H1 (cell line): ENCODE results near the gene PFKFB3. TPM values are rescaled to one million over a fixed set of nuclear protein-coding genes. Genes with fewer than 3 reads are reported as not detected.

Experiments used
- CTCF ChIA-PET: fragments of 300-600 bp; sonication (Branson Sonifier 250); formaldehyde crosslinking; loops from one replicate; lab custom pipeline; 2021; ENCODE audit not compliant: partially characterized antibody; lab: Charles Lee
- POLR2A ChIA-PET: fragments of 300-600 bp; sonication (Branson Sonifier 250); formaldehyde crosslinking; loops from one replicate; lab custom pipeline; 2021; ENCODE audit warnings: inconsistent platforms; ENCODE audit not compliant: partially characterized antibody; lab: Charles Lee
- DNase-seq, 2 experiments: peaks; one replicate each; pipeline versions ENCODE4 v3.0.0 to v3.0.0-alpha.2; 2010 to 2022; ENCODE audit warnings: low spot score in 2 of 2, low read depth in 1 of 2, mixed read lengths in 1 of 2
- FAIRE-seq: peaks from 2 replicates; lab custom pipeline; 2011; peaks lifted over from hg19 to GRCh38; lab: Jason Lieb, UNC
- H2AFZ ChIP-seq: 2 replicates; pipeline ENCODE4 v1.8.1; 2012; ENCODE audit warnings: low read length, inconsistent platforms
- H2AK5ac ChIP-seq: 2 replicates; pipeline ENCODE4 v1.6.1; 2013; ENCODE audit warnings: low read depth, low read length
- H2BK120ac ChIP-seq: replicated peaks from 2 replicates; pipeline ENCODE3; 2013; ENCODE audit warnings: low read depth, low read length, inconsistent platforms
- H2BK12ac ChIP-seq: 2 replicates; pipeline ENCODE4 v1.6.1; 2013; ENCODE audit warnings: low read depth, low read length
- H2BK15ac ChIP-seq: 2 replicates; pipeline ENCODE4 v1.6.1; 2013; ENCODE audit warnings: low read length
- H2BK20ac ChIP-seq: 2 replicates; pipeline ENCODE4 v1.6.1; 2013; ENCODE audit warnings: low read length
- H2BK5ac ChIP-seq: 2 replicates; pipeline ENCODE4 v1.6.1; 2013; ENCODE audit warnings: low read depth, low read length
- H3K14ac ChIP-seq: 2 replicates; pipeline ENCODE4 v1.6.1; 2013; ENCODE audit warnings: inconsistent platforms; ENCODE audit not compliant: insufficient read length
- H3K18ac ChIP-seq: 2 replicates; pipeline ENCODE4 v1.6.1; 2013; ENCODE audit warnings: low read length; ENCODE audit errors: extremely low read depth
- H3K23ac ChIP-seq: 2 replicates; pipeline ENCODE4 v1.6.1; 2013; ENCODE audit warnings: inconsistent platforms; ENCODE audit not compliant: insufficient read length
- H3K23me2 ChIP-seq: 2 replicates; pipeline ENCODE4 v1.6.1; 2013; ENCODE audit warnings: low read depth, low read length
- H3K27ac ChIP-seq: 2 replicates; pipeline ENCODE4 v1.6.1; 2011; ENCODE audit warnings: low read depth, low read length, inconsistent platforms
- H3K27me3 ChIP-seq, 4 experiments: replicated peaks in 1 of 4; 1 replicate in 1 of 4; 2 replicates in 3 of 4; pipeline versions ENCODE4 v1.6.1 to v1.8.1; 2011 to 2013; ENCODE audit warnings: low read length in 3 of 4, mild to moderate bottlenecking in 3 of 4, inconsistent platforms in 2 of 4, mixed read lengths in 2 of 4, moderate library complexity in 1 of 4; ENCODE audit not compliant: control insufficient read depth in 3 of 4, insufficient read depth in 3 of 4; ENCODE audit errors: extremely low read depth in 1 of 4
- H3K36me3 ChIP-seq, 4 experiments: 2 replicates each; pipeline versions ENCODE4 v1.6.1 to v1.8.1; 2011 to 2013; ENCODE audit warnings: mild to moderate bottlenecking in 4 of 4, low read length in 3 of 4, moderate library complexity in 2 of 4, control low read depth in 1 of 4, inconsistent platforms in 1 of 4; ENCODE audit not compliant: insufficient read depth in 4 of 4, control insufficient read depth in 2 of 4
- H3K4ac ChIP-seq: replicated peaks from 2 replicates; pipeline ENCODE3; 2013; ENCODE audit warnings: low read length, low read depth, mixed read lengths, inconsistent platforms; ENCODE audit not compliant: insufficient read length
- H3K4me1 ChIP-seq, 4 experiments: replicated peaks in 1 of 4; 1 replicate in 1 of 4; 2 replicates in 3 of 4; pipeline versions ENCODE4 v1.6.1 to v1.8.1; 2011 to 2013; ENCODE audit warnings: low read length in 3 of 4, inconsistent platforms in 2 of 4, mixed read lengths in 1 of 4; ENCODE audit not compliant: insufficient read depth in 4 of 4, control insufficient read depth in 3 of 4
- H3K4me2 ChIP-seq, 2 experiments: 2 replicates each; pipeline versions ENCODE4 v1.6.1 to v1.8.1; 2011 to 2013; ENCODE audit warnings: low read depth in 2 of 2, low read length in 2 of 2, control low read depth in 1 of 2, inconsistent platforms in 1 of 2, mild to moderate bottlenecking in 1 of 2; ENCODE audit not compliant: insufficient read depth in 1 of 2
- H3K4me3 ChIP-seq, 4 experiments: fragments of 200-600, 300-600 bp in 1 of 4; sonication (generic), shearing (Covaris generic), sonication (Bioruptor Twin) in 1 of 4; 2 replicates each; pipeline versions ENCODE4 v1.5.1 to v1.8.1; 2011 to 2016; ENCODE audit warnings: low read length in 4 of 4, low read depth in 3 of 4, control low read depth in 2 of 4, inconsistent platforms in 2 of 4, mild to moderate bottlenecking in 2 of 4, mixed read lengths in 1 of 4, moderate library complexity in 1 of 4; ENCODE audit not compliant: insufficient read depth in 2 of 4; ENCODE audit errors: extremely low read depth in 1 of 4
- H3K56ac ChIP-seq: replicated peaks from 2 replicates; pipeline ENCODE3; 2013; ENCODE audit warnings: low read depth, mild to moderate bottlenecking, mixed read lengths, low read length, inconsistent platforms; ENCODE audit not compliant: insufficient read length
- H3K79me1 ChIP-seq: 2 replicates; pipeline ENCODE4 v1.6.1; 2013; ENCODE audit warnings: low read depth, low read length, control low read depth
- H3K79me2 ChIP-seq, 2 experiments: 2 replicates each; pipeline versions ENCODE4 v1.6.1 to v1.8.1; 2012 to 2013; ENCODE audit warnings: low read length in 2 of 2, mild to moderate bottlenecking in 2 of 2, inconsistent platforms in 1 of 2; ENCODE audit not compliant: insufficient read depth in 2 of 2, control insufficient read depth in 1 of 2
- H3K9ac ChIP-seq, 4 experiments: replicated peaks in 1 of 4; 1 replicate in 1 of 4; 2 replicates in 3 of 4; pipeline versions ENCODE4 v1.6.1 to v1.8.1; 2011 to 2013; ENCODE audit warnings: low read depth in 3 of 4, low read length in 3 of 4, control low read depth in 2 of 4, mild to moderate bottlenecking in 2 of 4, moderate library complexity in 2 of 4, inconsistent platforms in 1 of 4; ENCODE audit errors: extremely low read depth in 1 of 4
- H3K9me3 ChIP-seq, 2 experiments: 2 replicates each; pipeline versions ENCODE4 v1.6.1 to v1.8.1; 2012 to 2013; ENCODE audit warnings: mild to moderate bottlenecking in 2 of 2, moderate library complexity in 2 of 2, control low read depth in 1 of 2, inconsistent platforms in 1 of 2, low read depth in 1 of 2, low read length in 1 of 2, mixed read lengths in 1 of 2; ENCODE audit not compliant: insufficient read depth in 2 of 2
- H4K20me1 ChIP-seq, 2 experiments: replicated peaks in 1 of 2; 2 replicates each; pipeline versions ENCODE3 to v1.8.1; 2011 to 2013; ENCODE audit warnings: inconsistent platforms in 2 of 2, low read length in 2 of 2, mild to moderate bottlenecking in 1 of 2; ENCODE audit not compliant: insufficient read depth in 2 of 2, control insufficient read depth in 1 of 2
- H4K5ac ChIP-seq: 2 replicates; pipeline ENCODE4 v1.6.1; 2013; ENCODE audit warnings: low read length, low read depth, mixed read lengths, inconsistent platforms; ENCODE audit not compliant: insufficient read length
- H4K8ac ChIP-seq: 2 replicates; pipeline ENCODE4 v1.8.0; 2013; ENCODE audit warnings: mild to moderate bottlenecking, moderate library complexity, low read length, inconsistent platforms; ENCODE audit not compliant: insufficient read depth; ENCODE audit errors: extremely low read depth
- H4K91ac ChIP-seq: replicated peaks from 2 replicates; pipeline ENCODE3; 2013; ENCODE audit warnings: low read length, mixed read lengths, inconsistent platforms; ENCODE audit not compliant: insufficient read length
- HDAC2 ChIP-seq, 2 experiments: fragments of 300-600 bp in 1 of 2; sonication (generic) in 1 of 2; IDR thresholded peaks; 2 replicates each; pipeline ENCODE4 v1.6.1; 2011 to 2012; ENCODE audit warnings: low read depth in 2 of 2, low read length in 2 of 2, mild to moderate bottlenecking in 2 of 2, moderate library complexity in 2 of 2, borderline replicate concordance in 1 of 2, inconsistent platforms in 1 of 2
- SUZ12 ChIP-seq: fragments of 200-600 bp; sonication (generic); IDR thresholded peaks from 2 replicates; pipeline ENCODE4 v1.6.1; 2012; ENCODE audit warnings: mild to moderate bottlenecking, inconsistent platforms, low read length, moderate library complexity, mixed read lengths
- WGBS, 2 experiments: shearing (Covaris generic) in 1 of 2; methylation state at CpG; one replicate each; pipeline versions ENCODE4 v1.1.6 to v1.1.7; 2013 to 2015; ENCODE audit warnings: low lambda C conversion rate in 2 of 2, mixed read lengths in 2 of 2, inconsistent platforms in 1 of 2, low coverage in 1 of 2, missing lambda C conversion rate in 1 of 2; ENCODE audit not compliant: insufficient replicate concordance in 2 of 2, insufficient coverage in 1 of 2, insufficient read length in 1 of 2; ENCODE audit errors: extremely low coverage in 1 of 2, missing lambda C conversion rate in 1 of 2; 5-methylcytosine and 5-hydroxymethylcytosine counted together
- polyA plus RNA-seq, 7 experiments: library from polyadenylated mRNA; depleted of rRNA in 3 of 7; stranded (reverse) in 5 of 7; unstranded in 2 of 7; fragments of >200 nt in 5 of 7; fragments of 200-250 nt in 2 of 7; gene quantifications; 1 replicate in 5 of 7; 2 replicates in 1 of 7; 4 replicates in 1 of 7; pipeline versions ENCODE4 v1.2.1 to v1.2.3, GENCODE V29; 2011 to 2013; ENCODE audit warnings: missing spikeins in 2 of 7, mixed read lengths in 2 of 7
- total RNA-seq: library from RNA; stranded (reverse); fragmentation: NEBNext Ultra II Directional; extraction: Animal tissue kit (Norgen Biotek cat#: 25700); gene quantifications from 2 replicates; pipeline ENCODE4 v1.2.1, GENCODE V29; 2021

Gene PFKFB3
- total and polyA plus RNA-seq, 2 of the 8 experiments (the other 6 are each of a cell fraction or from before 2014, with no cell fraction given), result 15.6 to 32.0 TPM

DNA sequence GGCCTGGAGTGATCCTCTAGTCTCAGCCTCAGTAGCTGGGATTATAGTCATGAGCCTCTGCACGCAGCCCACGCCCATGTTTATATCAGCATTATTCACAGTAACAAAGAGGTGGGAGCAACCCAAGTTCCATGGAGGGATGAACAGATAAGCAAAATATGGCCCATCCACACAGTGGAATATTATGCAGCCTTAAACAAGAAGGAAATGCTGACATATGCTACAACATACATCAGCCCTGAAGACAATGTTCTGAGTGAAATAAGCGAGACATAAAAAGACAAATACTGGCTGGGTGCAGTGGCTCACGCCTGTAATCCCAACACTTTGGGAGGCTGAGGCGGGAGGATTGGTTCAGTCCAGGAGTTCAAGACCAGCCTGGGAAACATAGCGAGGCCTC, 21.5 kb upstream of the PFKFB3 start:
- peaks cover 0 to 6% (median 0%) of the 10 kb centered on the region in 4 experiments; a peak in 1 of 7 replicates for H3K4me1 ChIP-seq
- no peak overlapping the region for H2BK20ac ChIP-seq
- H2AFZ ChIP-seq, result no peak overlapping the region
- no peak overlapping the region for H3K18ac ChIP-seq
- H3K79me2 ChIP-seq, result no peaks in the 10 kb centered on the region; a peak in 1 of 4 replicates
- no peak overlapping the region for H4K5ac ChIP-seq
- FAIRE-seq, result no peak
- no peak overlapping the region for H4K91ac ChIP-seq
- H4K8ac ChIP-seq, result no peak overlapping the region
- no peak overlapping the region for H3K23ac ChIP-seq
- H2BK15ac ChIP-seq, result no peak overlapping the region
- H3K27ac ChIP-seq, result no peak overlapping the region
- peaks cover 2% of the 10 kb centered on the region for H3K79me1 ChIP-seq
- H4K20me1 ChIP-seq, result peaks cover 0 to 8% of the 10 kb centered on the region in 2 experiments
- ChIA-PET CTCF (interaction anchor here (1.2 to 4.4 kb wide), 2 partner anchors 7 to 30 kb away, joined by 4 to 29 read pairs; no protein-coding TSS in a partner anchor), POLR2A (interaction anchor here (1.9 to 2.3 kb wide), 2 partner anchors 18 to 21 kb away, joined by 10 read pairs; partner anchors contain the start of gene PFKFB3)
- WGBS, 2 experiments, result 87% methylated on average over 6 of the region's 6 CpGs; no CpG with 5 or more reads in 1 of the 2 experiments
- TF ChIP-seq SUZ12, result no peak
- no peak for TF ChIP-seq HDAC2 (IDR thresholded peaks at IDR 0.05; ENCODE audit: borderline replicate concordance in 1 of 2, low read depth in 2 of 2, low read length in 2 of 2)
- H3K4me2 ChIP-seq, result no peak overlapping the region
- no peak overlapping the region for H3K9ac ChIP-seq
- no peaks in the 10 kb centered on the region for H3K36me3 ChIP-seq
- no peak overlapping the region for H2BK12ac ChIP-seq
- H2BK5ac ChIP-seq, result no peak overlapping the region
- H3K56ac ChIP-seq, result no peak overlapping the region
- H3K27me3 ChIP-seq, result no peaks in the 10 kb centered on the region
- no peak overlapping the region for H3K4me3 ChIP-seq
- H2BK120ac ChIP-seq, result no peak overlapping the region
- no peaks in the 10 kb centered on the region for H3K23me2 ChIP-seq
- no peaks in the 10 kb centered on the region for H3K9me3 ChIP-seq
- no peak overlapping the region for H3K4ac ChIP-seq
- no peak overlapping the region for H2AK5ac ChIP-seq
- DNase-seq, result no peak
- no peak overlapping the region for H3K14ac ChIP-seq
